ENCODE data around the gene CPD. TPM values are rescaled to one million over a fixed set of nuclear protein-coding genes. Genes with fewer than 3 reads are reported as not detected.

The CPD gene
- polyA plus RNA-seq, 1 donor (not counting 4 experiments of a cell fraction or from before 2014, with no cell fraction given), result 30.5 TPM

GRCh38 chr17:30358055-30358760, 20.5 kb upstream of the CPD start:
- Histone ChIP-seq H3K36me3 (ENCODE audit: control insufficient read depth in 2 of 2, extremely low read depth in 1 of 2, insufficient read depth in 2 of 2, low read length in 2 of 2) (no peaks in the 10 kb centered on the region), H3K27ac (ENCODE audit: control insufficient read depth, insufficient read depth, low read length) (no peak overlapping the region), H3K79me2 (ENCODE audit: control insufficient read depth, insufficient read depth, low read length) (no peaks in the 10 kb centered on the region), H3K9ac (ENCODE audit: control insufficient read depth, extremely low read depth, insufficient read depth, low read length) (no peak overlapping the region), H3K4me1 (ENCODE audit: control insufficient read depth, extremely low read depth, insufficient read depth, low read length) (no peaks in the 10 kb centered on the region), H3K4me2 (ENCODE audit: control insufficient read depth, extremely low read depth, insufficient read depth, low read depth, low read length) (no peak overlapping the region), H4K20me1 (ENCODE audit: control insufficient read depth, extremely low read depth, insufficient read depth, low read length) (no peaks in the 10 kb centered on the region), H3K4me3 (ENCODE audit: control insufficient read depth in 2 of 3, extremely low read depth in 1 of 3, insufficient read depth in 2 of 3, low read depth in 1 of 3, low read length in 3 of 3) (no peak overlapping the region), H3K27me3 (ENCODE audit: control insufficient read depth, extremely low read depth, insufficient read depth, low read length) (peaks cover 6% of the 10 kb centered on the region), H3K9me1 (ENCODE audit: control insufficient read depth, extremely low read depth, insufficient read depth, low read length) (no peaks in the 10 kb centered on the region), H3K9me3 (ENCODE audit: control insufficient read depth, low read depth, low read length) (peaks cover 3% of the 10 kb centered on the region), H2AFZ (ENCODE audit: control insufficient read depth, low read length) (no peak overlapping the region)
- DNase-seq (ENCODE audit: low read depth, low spot score) (no peak), FAIRE-seq (no peak)
- TF ChIP-seq CTCF (optimal IDR thresholded peaks at IDR 0.05 in 1 of 3, IDR thresholded peaks at IDR 0.05 in 1 of 3, conservative IDR thresholded peaks at IDR 0.05 in 1 of 3; ENCODE audit: extremely low read depth in 1 of 3, insufficient read depth in 2 of 3, low read length in 3 of 3) (no peak), EZH2 (IDR thresholded peaks at IDR 0.05; ENCODE audit: low read length) (no peak)
- dilution Hi-C loops (cut with MboI; ENCODE audit: extremely low pct_ligation_motif_present, low sequenced_read_pairs), result no loop called here

DNA sequence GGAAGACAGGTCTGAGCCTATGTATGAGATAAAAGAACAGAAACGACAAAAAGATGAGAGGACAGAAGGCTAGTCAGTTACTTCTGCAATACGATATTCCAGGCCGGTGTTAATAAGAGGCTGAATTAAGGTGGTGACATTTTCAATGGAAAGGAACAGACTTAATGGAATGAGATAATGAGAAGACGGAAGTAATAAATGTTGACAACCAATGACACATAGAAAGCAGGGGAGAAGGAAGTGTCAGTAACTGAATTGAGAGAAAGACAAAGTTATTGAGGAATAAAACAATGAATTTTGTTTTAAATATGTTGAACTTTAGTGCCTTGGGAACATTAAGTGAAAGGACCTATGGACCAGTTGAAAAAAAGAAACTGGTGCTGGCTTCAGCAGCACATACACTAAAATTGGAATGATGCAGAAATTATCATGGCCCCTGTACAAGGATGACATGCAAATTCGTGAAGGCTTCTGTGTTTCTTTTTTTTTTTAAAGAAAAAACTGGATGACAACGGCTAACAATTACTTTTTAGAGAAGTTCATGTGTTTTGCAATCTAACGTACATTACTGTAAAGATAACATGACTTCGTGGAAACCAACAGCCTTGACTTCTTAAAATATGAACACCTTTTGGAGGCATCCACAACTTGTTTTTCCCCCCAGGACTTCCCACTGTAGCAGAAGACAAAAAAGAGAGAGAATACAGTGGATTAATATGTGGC, 18.5 kb upstream of the CPD start:
- peaks cover 3% of the 10 kb centered on the region for H3K9me3 ChIP-seq (ENCODE audit: control insufficient read depth, low read depth, low read length)
- H2AFZ ChIP-seq (ENCODE audit: control insufficient read depth, low read length), result no peak overlapping the region
- no peaks in the 10 kb centered on the region for H3K79me2 ChIP-seq (ENCODE audit: control insufficient read depth, insufficient read depth, low read length)
- no peak for FAIRE-seq
- H3K4me2 ChIP-seq (ENCODE audit: control insufficient read depth, extremely low read depth, insufficient read depth, low read depth, low read length), result no peak overlapping the region
- H3K27ac ChIP-seq (ENCODE audit: control insufficient read depth, insufficient read depth, low read length), result no peak overlapping the region
- no peak overlapping the region for H3K9ac ChIP-seq (ENCODE audit: control insufficient read depth, extremely low read depth, insufficient read depth, low read length)
- dilution Hi-C loops (cut with MboI; ENCODE audit: extremely low pct_ligation_motif_present, low sequenced_read_pairs), result no loop called here
- TF ChIP-seq CTCF (optimal IDR thresholded peaks at IDR 0.05 in 1 of 3, IDR thresholded peaks at IDR 0.05 in 1 of 3, conservative IDR thresholded peaks at IDR 0.05 in 1 of 3; ENCODE audit: extremely low read depth in 1 of 3, insufficient read depth in 2 of 3, low read length in 3 of 3) (no peak), EZH2 (IDR thresholded peaks at IDR 0.05; ENCODE audit: low read length) (no peak)
- no peaks in the 10 kb centered on the region for H4K20me1 ChIP-seq (ENCODE audit: control insufficient read depth, extremely low read depth, insufficient read depth, low read length)
- no peaks in the 10 kb centered on the region for H3K36me3 ChIP-seq (ENCODE audit: control insufficient read depth in 2 of 2, extremely low read depth in 1 of 2, insufficient read depth in 2 of 2, low read length in 2 of 2)
- DNase-seq (ENCODE audit: low read depth, low spot score), result no peak
- H3K4me3 ChIP-seq (ENCODE audit: control insufficient read depth in 2 of 3, extremely low read depth in 1 of 3, insufficient read depth in 2 of 3, low read depth in 1 of 3, low read length in 3 of 3), result no peak overlapping the region
- no peaks in the 10 kb centered on the region for H3K9me1 ChIP-seq (ENCODE audit: control insufficient read depth, extremely low read depth, insufficient read depth, low read length)
- peaks cover under 1% of the 10 kb centered on the region for H3K27me3 ChIP-seq (ENCODE audit: control insufficient read depth, extremely low read depth, insufficient read depth, low read length)
- H3K4me1 ChIP-seq (ENCODE audit: control insufficient read depth, extremely low read depth, insufficient read depth, low read length), result peaks cover 5% of the 10 kb centered on the region

Data from keratinocyte (primary cell).